ENCODE measurements around the gene STRADA.
"Not testable (repeated sequence)": the region's sequence is repeated elsewhere in the genome, so short reads cannot be mapped to it uniquely, and the experiment has no call there.

Gene STRADA

GRCh38 chr17:63754046-63754445, 12.4 kb upstream of the STRADA start:
- no peak for DNase-seq

DNA sequence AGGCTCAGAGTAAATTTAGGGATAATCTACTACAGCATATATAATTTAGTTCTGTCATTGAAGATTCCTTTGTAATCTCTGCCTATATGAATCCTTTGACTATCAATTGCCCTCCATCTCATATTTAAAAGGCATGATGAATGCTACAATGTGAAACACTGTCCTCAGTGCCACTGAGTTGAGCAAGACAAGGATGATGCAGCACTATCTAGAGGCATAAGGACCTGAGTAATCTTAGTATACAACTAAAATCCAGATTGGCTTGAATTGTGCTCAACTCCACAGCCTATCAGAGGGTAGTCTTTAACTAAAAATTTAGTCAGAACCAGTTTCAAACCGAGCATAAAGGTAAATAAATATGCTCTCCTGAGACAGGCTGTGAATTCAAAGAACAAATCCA, 11.6 kb upstream of the STRADA start:
- DNase-seq: no peak

DNA sequence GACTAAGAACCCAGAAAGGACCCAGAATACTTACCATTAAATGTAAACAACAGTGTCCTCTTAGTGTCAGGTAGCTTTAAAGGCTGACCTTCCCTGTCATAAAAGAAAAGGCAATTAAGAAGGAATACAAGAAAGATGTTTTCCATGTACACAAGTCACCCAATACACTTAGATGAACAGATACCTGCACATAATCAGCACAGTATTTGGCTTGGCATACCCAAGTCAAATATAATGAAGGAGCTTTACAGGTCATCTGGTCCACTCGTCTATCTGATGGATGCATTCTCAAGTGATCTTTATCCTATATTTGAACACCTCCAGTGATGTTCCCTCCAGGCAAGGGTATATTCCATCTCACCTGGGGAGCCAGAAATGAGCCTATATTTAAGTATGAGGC, 11.1 kb upstream of the STRADA start:
- no peak for DNase-seq

DNA sequence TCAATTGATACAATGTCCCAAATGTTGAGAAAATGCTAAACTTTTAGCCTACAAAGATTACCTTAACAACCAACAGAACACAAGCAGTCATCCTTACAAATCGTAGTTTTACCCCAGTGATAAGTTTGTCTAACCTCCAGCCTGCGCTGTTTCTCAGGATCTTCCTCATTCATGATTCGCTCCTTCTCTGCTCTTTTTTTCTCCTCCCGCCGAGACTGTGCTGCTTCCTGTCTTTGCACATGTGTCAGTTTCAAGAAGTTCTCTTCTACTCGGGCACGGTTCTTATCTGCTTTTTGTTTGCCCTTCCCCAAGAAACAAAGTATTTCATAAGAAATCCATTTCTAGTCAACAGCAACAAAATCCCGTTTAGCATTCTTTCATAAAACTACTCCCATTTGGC, 10.2 kb upstream of the STRADA start:
- no peak for DNase-seq

- DNase-seq: no peak
These were observed 524 bp downstream of the STRADA start for GRCh38 chr17:63741143-63741407.

DNA sequence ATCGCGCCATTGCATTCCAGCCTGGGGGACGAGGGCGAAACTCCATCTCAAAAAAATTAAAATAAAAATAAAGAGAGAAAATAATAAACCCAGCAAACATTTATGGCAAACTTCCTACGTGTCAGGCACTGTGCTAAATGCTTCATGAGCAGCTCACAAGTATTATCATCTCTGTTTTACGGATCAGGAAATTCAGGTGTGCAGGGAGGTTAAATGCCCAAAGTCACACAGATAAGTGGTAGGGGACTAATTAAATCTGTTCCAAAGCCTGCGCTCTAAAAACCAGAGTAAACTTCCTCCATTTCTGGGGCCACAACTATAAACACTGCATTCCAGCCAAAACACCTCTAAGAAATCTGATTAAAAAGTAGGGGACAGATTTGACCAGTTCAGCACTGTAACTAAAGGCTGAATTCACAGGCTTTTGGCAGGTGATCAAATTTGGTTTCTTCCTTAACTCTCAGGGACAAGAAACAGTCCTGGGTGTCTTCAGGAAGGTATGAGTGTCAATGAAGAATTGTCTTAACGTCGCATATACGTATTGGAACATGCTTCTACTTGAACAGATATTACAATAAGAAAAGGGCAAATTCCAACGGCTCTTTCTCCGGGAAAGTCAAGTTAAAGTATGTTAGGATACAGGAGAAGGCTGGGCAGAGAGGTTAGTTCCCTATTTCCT, 996 bp downstream of the STRADA start:
- no peak for DNase-seq

DNA sequence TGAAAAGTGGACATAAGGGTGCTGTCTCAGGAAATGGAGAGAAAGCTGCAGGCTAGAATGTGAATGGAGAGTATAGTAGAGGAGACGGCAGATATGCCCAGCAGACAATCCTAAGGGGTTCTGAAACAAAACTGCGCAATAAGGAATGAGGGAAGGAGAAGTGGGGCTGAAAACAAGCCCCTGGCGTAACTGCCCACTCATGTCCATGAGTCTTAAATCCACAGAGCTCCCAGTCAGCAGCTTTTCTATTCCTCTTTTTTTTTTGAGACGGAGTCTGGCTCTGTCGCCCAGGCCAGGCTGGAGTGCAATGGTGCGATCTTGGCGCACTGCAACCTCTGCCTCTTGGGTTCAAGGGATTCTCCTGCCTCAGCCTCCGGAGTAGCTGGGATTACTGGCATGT, 5.9 kb downstream of the STRADA start:
- no peak for DNase-seq

- no peak for DNase-seq
These were observed 19.2 kb downstream of the STRADA start for GRCh38 chr17:63722403-63722802.

DNA sequence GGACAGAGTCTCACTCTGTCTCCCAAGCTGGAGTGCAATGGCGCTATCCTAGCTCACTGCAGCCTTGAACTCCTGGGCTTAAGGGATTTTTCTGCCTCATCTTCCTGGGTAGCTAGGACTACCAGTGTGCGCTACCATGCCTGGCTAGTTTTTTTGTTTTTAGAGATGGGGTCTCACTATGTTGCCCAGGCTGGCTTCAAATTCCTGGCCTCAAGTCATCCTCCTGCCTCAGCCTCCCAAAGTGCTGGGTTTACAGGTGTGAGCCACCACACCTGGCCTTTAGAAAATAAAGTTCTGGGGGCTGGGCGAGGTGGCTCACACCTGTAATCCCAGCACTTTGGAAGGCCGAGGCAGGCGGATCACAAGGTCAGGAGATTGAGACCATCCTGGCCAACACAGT, 21.4 kb downstream of the STRADA start:
- not testable (repeated sequence) for DNase-seq

GRCh38 chr17:63718988-63719387, 22.6 kb downstream of the STRADA start:
- no peak for DNase-seq

DNA sequence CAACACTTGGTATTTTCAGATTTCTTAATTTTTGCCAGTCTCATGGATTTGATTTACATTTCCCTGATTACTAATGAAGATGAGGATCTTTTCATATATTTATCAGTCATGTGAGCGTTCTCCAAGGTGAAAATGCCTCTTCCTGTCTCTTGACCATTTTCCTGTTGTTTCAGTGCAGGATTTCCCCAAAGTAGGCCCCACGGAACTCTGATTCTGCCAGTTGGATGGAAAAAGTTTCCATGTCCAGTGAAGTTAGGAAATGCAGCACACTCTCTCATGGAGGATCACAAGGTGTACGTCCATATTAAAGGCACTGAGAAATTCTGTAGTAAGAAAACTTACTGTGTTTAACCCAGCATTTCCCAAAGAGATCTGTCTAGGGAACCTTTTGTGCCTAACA, 25.2 kb downstream of the STRADA start:
- DNase-seq: no peak

DNA sequence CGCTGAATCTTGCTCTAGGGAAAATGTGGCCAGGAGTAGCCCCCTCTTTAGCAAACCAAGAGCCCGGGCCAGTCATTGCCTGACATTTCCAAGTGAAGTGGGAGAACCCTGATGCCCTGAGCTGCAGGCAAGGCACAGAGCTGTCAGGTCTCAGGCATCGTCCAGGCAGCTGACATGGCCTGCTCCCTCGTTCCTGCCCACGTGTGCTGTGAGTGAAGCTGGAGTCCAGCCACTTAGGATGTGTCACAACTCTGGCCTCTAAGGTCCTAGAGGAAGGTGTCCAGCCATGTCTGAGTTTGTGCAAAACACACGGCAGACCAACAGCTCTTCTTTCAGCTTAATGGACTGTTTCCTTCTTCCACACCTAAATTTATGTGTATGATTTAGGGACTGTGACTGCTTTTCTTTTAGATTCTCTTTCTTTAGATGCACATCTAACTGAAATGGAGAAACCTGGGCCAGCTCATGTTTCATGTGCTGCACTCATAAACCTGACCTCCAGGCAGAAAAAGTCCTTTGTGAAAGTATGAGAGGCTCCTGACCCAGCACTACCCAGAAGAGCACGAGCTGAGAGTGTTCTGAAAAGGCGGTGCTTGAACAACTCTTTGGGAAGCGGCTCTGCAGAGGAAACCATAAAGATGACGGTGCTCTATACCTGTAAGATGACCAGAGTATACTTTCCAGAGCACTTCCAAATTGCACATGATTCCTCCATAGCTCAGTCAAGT, 26.9 kb downstream of the STRADA start:
- DNase-seq: no peak

- no peak for DNase-seq
These were observed 32.5 kb downstream of the STRADA start for GRCh38 chr17:63709110-63709509.

- DNase-seq: no peak
These were observed 34.4 kb downstream of the STRADA start for GRCh38 chr17:63707151-63707550.

- DNase-seq: no peak
These were observed 35.1 kb downstream of the STRADA start for GRCh38 chr17:63706336-63707082.

- no peak for DNase-seq
These were observed 35.9 kb downstream of the STRADA start for GRCh38 chr17:63705657-63706056.

DNA sequence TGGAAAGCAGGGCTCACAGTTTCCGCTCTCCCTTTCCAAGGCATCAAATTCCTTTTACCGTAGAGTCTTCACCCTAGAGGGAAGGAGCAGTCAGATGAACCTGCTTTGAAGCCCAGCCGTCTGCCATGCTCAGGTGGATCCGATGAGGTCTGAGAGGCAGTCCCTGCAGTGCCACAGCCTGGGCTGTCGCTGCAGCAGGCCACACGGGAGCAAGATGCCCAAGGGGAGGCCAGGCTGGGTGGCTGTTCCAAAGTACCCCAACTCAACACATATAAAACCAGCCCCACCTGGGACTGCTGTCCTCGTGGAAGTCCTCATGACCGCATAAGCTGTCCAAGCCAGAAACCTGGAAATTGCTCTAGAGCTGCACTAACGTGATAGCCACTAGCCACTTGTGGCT, 36.8 kb downstream of the STRADA start:
- no peak for DNase-seq

DNA sequence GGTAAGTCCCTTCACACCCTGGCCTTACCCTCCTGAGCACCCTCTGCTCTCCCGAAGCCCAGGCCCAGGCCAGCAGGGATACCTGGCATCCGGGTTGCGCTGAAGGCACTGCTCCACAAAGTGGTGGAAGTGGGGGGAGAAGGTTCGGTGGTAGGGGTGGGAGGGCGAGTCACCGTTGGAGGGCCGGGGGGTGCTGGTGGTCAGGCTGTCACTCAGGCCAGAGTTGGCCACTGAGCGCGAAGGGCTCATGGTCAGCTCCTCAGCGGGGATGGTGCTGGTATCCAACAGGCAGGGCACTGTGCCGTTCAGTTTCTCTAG, 37.4 kb downstream of the STRADA start:
- no peak for DNase-seq

- no peak for DNase-seq
These were observed 37.9 kb downstream of the STRADA start for GRCh38 chr17:63703556-63704258.

GRCh38 chr17:63703029-63703428, 38.6 kb downstream of the STRADA start:
- DNase-seq: no peak

- DNase-seq: no peak
These were observed 38.9 kb downstream of the STRADA start for GRCh38 chr17:63702721-63703015.

GRCh38 chr17:63701868-63702720, 39.5 kb downstream of the STRADA start:
- DNase-seq: no peak

DNA sequence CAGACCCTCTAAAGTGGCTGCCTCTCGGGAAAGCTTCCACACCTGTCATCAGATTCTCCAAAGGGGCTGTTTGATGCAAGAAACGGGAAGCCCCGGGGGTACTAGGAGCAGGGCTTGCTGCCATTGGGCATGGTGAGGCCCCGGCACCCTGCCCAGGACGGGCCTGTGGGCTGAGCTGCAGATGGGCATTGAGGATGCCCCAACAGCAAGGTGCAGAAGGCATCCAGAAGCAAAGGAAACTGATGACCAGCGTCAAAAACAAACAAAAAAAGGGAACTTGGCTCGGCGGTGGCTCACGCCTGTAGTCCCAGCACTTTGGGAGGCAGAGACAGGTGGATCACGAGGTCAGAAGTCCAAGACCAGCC, 40.2 kb downstream of the STRADA start:
- no peak for DNase-seq
